Liver (tissue), 9 donors: Measurements from ENCODE around the gene TOP2A. TPM values are rescaled to one million over a fixed set of nuclear protein-coding genes. Genes with fewer than 3 reads are reported as not detected.
"Not testable (repeated sequence)": the region's sequence is repeated elsewhere in the genome, so short reads cannot be mapped to it uniquely, and the experiment has no call there.

Experiments used
- DNase-seq: peaks from one replicate; pipeline ENCODE4 v3.0.0-alpha.2; 2017; ENCODE audit warnings: low spot score
- H3K27ac ChIP-seq, 2 donors: one replicate each; pipeline ENCODE4 v1.7.0; 2013; ENCODE audit warnings: inconsistent platforms in 2 of 2, low read length in 2 of 2, control low read depth in 1 of 2, low read depth in 1 of 2, mild to moderate bottlenecking in 1 of 2
- H3K27me3 ChIP-seq, 4 donors: one replicate each; pipeline versions ENCODE4 v1.6.1 to v1.7.0; 2013; ENCODE audit warnings: low read length in 3 of 4, inconsistent platforms in 1 of 4, mild to moderate bottlenecking in 1 of 4, moderate library complexity in 1 of 4; ENCODE audit not compliant: control insufficient read depth in 4 of 4, insufficient read depth in 4 of 4
- H3K36me3 ChIP-seq, 4 donors: one replicate each; pipeline versions ENCODE4 v1.6.1 to v1.7.0; 2013; ENCODE audit warnings: low read length in 3 of 4, mild to moderate bottlenecking in 3 of 4, low read depth in 1 of 4, moderate library complexity in 1 of 4; ENCODE audit not compliant: control insufficient read depth in 4 of 4, insufficient read depth in 3 of 4
- H3K4me1 ChIP-seq, 4 donors: one replicate each; pipeline versions ENCODE4 v1.6.1 to v1.7.0; 2013; ENCODE audit warnings: low read length in 3 of 4, mild to moderate bottlenecking in 3 of 4, moderate library complexity in 1 of 4; ENCODE audit not compliant: control insufficient read depth in 4 of 4, insufficient read depth in 4 of 4
- H3K4me3 ChIP-seq, 3 donors: one replicate each; pipeline versions ENCODE4 v1.6.1 to v1.7.0; 2013; ENCODE audit warnings: low read length in 3 of 3, control low read depth in 1 of 3, low read depth in 1 of 3, mild to moderate bottlenecking in 1 of 3
- H3K9ac ChIP-seq, 2 donors: one replicate each; pipeline ENCODE4 v1.7.0; 2013; ENCODE audit warnings: low read length in 2 of 2, mild to moderate bottlenecking in 2 of 2, moderate library complexity in 2 of 2, control low read depth in 1 of 2, low read depth in 1 of 2
- H3K9me3 ChIP-seq, 4 donors: one replicate each; pipeline versions ENCODE4 v1.6.1 to v1.7.0; 2013; ENCODE audit warnings: low read length in 3 of 4; ENCODE audit not compliant: control insufficient read depth in 4 of 4
- EGR1 ChIP-seq, 2 donors: IDR thresholded peaks; 2 replicates each; pipeline ENCODE4 v1.6.1; 2016 to 2018; ENCODE audit warnings: antibody characterized with exemption in 2 of 2, low read depth in 2 of 2
- HNF4G ChIP-seq: IDR thresholded peaks from 2 replicates; pipeline ENCODE4 v1.6.1; 2016; ENCODE audit warnings: antibody characterized with exemption
- RAD21 ChIP-seq, 2 donors: IDR thresholded peaks; 2 replicates each; pipeline ENCODE4 v1.6.1; 2016; ENCODE audit warnings: antibody characterized with exemption in 2 of 2, mild to moderate bottlenecking in 2 of 2
- RXRA ChIP-seq, 2 donors: IDR thresholded peaks; 2 replicates each; pipeline ENCODE4 v1.6.1; 2017 to 2018; ENCODE audit warnings: antibody characterized with exemption in 2 of 2, mild to moderate bottlenecking in 1 of 2
- WGBS: extraction: QIAGEN DNeasy Blood & Tissue Kit; methylation state at CpG from one replicate; pipeline ENCODE4 v1.1.7; 2013; 5-methylcytosine and 5-hydroxymethylcytosine counted together
- polyA plus RNA-seq, 2 donors: library from polyadenylated mRNA; stranded (reverse) in 1 of 2; unstranded in 1 of 2; fragments of 200-250 nt in 1 of 2; fragments of >200 nt in 1 of 2; fragmentation: Nextera tagmentation in 1 of 2; extraction: Ambion mirVana in 1 of 2; gene quantifications; one replicate each; pipeline versions ENCODE4 v1.2.1 to v1.2.3, GENCODE V29; 2013 to 2015
- total RNA-seq, 2 donors: library from RNA; depleted of rRNA; stranded (reverse); fragments of >200 nt; gene quantifications; one replicate each; pipeline ENCODE4 v1.2.3, GENCODE V29; 2014
- TF ChIP-seq, protein P1 (sequence below): IDR thresholded peaks from 2 replicates; pipeline ENCODE4 v1.6.1; 2016; ENCODE audit warnings: antibody characterized with exemption
- TF ChIP-seq, protein P2 (sequence below): IDR thresholded peaks from 2 replicates; pipeline ENCODE4 v1.6.1; 2016; ENCODE audit warnings: antibody characterized with exemption
- TF ChIP-seq, protein P3 (sequence below): IDR thresholded peaks from 2 replicates; pipeline ENCODE4 v1.6.1; 2016; ENCODE audit warnings: antibody characterized with exemption
- TF ChIP-seq, protein P4 (sequence below): IDR thresholded peaks from 2 replicates; pipeline ENCODE4 v1.6.1; 2016; ENCODE audit warnings: antibody characterized with exemption, mild to moderate bottlenecking
- donor health status: healthy.
- donor health status: healthy.
- donor health status: healthy.
- donor health status: healthy.
- donor health status: healthy.

TOP2A gene
- total and polyA plus RNA-seq, 4 donors, result 0.08 to 102 (median 3.6) TPM

DNA sequence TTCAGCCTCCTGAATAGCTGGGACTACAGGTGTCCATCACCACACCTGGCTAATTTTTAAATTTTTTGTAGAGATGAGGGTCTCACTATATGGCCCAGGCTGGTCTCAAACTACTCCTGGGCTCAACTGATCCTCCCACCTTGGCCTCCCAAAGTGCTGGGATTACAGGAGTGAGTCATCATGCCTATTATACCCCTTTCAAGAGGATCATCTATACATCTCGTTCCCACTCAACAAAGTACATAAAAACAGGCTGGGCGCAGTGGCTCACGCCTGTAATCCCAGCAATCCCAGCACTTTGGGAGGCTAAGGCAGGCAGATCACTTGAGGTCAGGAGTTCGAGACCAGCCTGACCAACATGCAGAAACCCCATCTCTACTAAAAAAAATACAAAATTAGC, 3.4 kb downstream of the TOP2A start:
- not testable (repeated sequence) for H3K4me3 ChIP-seq, H3K27ac ChIP-seq, H3K27me3 ChIP-seq, H3K36me3 ChIP-seq, DNase-seq, H3K9me3 ChIP-seq, H3K9ac ChIP-seq
- peaks cover 1 to 14% (median 8%) of the 10 kb centered on the region in 4 donors for H3K4me1 ChIP-seq
- 94% methylated on average over 4 of the region's 4 CpGs for WGBS

DNA sequence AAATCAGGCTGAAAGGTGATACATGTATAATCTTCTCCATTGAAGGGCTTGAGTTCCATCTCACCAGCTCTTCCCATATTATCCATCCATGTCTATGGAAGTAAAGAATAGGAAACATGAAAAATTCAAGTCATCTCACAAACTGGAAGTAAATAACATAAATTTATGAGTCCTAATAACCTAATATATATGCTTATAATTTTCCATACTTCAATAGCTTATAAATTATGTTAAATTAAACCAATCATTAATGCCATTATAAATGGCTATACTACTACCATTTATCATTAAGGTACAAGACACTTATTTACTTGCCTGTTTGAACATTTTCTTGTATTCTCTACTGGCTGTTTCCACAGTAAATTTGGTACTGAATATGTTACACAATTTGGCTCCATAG, 4.8 kb downstream of the TOP2A start:
- Histone ChIP-seq H3K4me3 (no peak overlapping the region), H3K9me3 (no peaks in the 10 kb centered on the region), H3K27me3 (no peaks in the 10 kb centered on the region), H3K27ac (no peak overlapping the region), H3K9ac (no peak overlapping the region), H3K4me1 (peaks cover 1 to 8% (median 6%) of the 10 kb centered on the region in 4 donors), H3K36me3 (no peaks in the 10 kb centered on the region)
- no peak for DNase-seq
- TF ChIP-seq, protein P1, sequence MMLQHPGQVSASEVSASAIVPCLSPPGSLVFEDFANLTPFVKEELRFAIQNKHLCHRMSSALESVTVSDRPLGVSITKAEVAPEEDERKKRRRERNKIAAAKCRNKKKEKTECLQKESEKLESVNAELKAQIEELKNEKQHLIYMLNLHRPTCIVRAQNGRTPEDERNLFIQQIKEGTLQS, result no peak
- TF ChIP-seq, protein P2, sequence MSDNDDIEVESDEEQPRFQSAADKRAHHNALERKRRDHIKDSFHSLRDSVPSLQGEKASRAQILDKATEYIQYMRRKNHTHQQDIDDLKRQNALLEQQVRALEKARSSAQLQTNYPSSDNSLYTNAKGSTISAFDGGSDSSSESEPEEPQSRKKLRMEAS, result no peak

DNA sequence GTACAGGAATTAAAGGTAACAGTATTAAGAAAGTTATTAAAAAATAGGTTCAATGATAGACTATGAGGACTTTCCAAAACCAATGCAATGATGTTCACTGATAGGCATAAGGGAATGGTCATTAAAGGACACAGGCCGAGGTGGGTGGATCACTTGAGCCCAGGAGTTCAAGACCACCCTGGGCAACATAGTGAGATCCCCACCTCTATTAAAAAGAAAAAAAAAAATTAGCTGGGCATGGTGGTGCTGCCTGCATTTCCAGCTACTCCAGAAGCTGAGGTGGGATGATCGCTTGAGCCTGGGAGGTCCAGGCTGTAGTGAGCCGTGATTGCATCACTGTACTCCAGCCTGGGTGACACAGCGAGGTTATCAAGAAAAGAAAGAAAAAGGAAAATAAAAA, 5.9 kb downstream of the TOP2A start:
- H3K4me3 ChIP-seq, result no peak overlapping the region
- no peak overlapping the region for H3K9ac ChIP-seq
- no peak overlapping the region for H3K27ac ChIP-seq
- H3K9me3 ChIP-seq, result no peaks in the 10 kb centered on the region
- DNase-seq, result no peak
- TF ChIP-seq, protein P3, sequence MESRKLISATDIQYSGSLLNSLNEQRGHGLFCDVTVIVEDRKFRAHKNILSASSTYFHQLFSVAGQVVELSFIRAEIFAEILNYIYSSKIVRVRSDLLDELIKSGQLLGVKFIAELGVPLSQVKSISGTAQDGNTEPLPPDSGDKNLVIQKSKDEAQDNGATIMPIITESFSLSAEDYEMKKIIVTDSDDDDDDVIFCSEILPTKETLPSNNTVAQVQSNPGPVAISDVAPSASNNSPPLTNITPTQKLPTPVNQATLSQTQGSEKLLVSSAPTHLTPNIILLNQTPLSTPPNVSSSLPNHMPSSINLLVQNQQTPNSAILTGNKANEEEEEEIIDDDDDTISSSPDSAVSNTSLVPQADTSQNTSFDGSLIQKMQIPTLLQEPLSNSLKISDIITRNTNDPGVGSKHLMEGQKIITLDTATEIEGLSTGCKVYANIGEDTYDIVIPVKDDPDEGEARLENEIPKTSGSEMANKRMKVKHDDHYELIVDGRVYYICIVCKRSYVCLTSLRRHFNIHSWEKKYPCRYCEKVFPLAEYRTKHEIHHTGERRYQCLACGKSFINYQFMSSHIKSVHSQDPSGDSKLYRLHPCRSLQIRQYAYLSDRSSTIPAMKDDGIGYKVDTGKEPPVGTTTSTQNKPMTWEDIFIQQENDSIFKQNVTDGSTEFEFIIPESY, result no peak
- no peak for TF ChIP-seq HNF4G
- TF ChIP-seq, protein P4, sequence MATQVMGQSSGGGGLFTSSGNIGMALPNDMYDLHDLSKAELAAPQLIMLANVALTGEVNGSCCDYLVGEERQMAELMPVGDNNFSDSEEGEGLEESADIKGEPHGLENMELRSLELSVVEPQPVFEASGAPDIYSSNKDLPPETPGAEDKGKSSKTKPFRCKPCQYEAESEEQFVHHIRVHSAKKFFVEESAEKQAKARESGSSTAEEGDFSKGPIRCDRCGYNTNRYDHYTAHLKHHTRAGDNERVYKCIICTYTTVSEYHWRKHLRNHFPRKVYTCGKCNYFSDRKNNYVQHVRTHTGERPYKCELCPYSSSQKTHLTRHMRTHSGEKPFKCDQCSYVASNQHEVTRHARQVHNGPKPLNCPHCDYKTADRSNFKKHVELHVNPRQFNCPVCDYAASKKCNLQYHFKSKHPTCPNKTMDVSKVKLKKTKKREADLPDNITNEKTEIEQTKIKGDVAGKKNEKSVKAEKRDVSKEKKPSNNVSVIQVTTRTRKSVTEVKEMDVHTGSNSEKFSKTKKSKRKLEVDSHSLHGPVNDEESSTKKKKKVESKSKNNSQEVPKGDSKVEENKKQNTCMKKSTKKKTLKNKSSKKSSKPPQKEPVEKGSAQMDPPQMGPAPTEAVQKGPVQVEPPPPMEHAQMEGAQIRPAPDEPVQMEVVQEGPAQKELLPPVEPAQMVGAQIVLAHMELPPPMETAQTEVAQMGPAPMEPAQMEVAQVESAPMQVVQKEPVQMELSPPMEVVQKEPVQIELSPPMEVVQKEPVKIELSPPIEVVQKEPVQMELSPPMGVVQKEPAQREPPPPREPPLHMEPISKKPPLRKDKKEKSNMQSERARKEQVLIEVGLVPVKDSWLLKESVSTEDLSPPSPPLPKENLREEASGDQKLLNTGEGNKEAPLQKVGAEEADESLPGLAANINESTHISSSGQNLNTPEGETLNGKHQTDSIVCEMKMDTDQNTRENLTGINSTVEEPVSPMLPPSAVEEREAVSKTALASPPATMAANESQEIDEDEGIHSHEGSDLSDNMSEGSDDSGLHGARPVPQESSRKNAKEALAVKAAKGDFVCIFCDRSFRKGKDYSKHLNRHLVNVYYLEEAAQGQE, result no peak
- no peaks in the 10 kb centered on the region for H3K36me3 ChIP-seq
- H3K4me1 ChIP-seq, result no peaks in the 10 kb centered on the region
- WGBS, result 97% methylated on average over 4 of the region's 4 CpGs
- H3K27me3 ChIP-seq, result no peaks in the 10 kb centered on the region

DNA sequence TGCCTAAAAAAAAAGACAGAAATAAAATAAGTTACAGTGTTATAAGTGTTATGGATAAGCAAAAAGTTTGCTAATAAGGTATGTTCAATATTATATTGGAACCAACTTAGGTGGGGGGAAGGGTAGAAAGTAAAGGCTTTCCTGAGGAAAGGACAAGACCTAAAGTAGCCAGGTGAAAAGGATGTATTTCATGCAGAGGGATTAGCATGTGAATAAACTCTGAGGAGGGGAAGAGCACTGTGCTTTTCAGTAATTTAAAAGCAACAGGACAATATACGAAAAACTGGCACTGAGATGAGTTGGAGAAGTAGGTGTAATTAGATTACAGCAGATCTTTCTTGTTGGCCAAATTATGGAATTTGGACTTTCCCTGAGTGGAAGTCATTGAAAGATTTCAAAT, 7.6 kb downstream of the TOP2A start:
- Histone ChIP-seq H3K9ac (no peak overlapping the region), H3K27ac (no peak overlapping the region), H3K27me3 (no peaks in the 10 kb centered on the region), H3K4me3 (no peak overlapping the region), H3K36me3 (no peaks in the 10 kb centered on the region), H3K9me3 (no peaks in the 10 kb centered on the region), H3K4me1 (no peaks in the 10 kb centered on the region)
- 78% methylated on average over 1 of the region's 1 CpG for WGBS
- TF ChIP-seq RAD21 (IDR thresholded peaks at IDR 0.05), result no peak
- TF ChIP-seq EGR1 (IDR thresholded peaks at IDR 0.05; ENCODE audit: low read depth in 2 of 2), result no peak
- TF ChIP-seq RXRA (IDR thresholded peaks at IDR 0.05), result no peak
- TF ChIP-seq, protein P2, result no peak
- no peak for DNase-seq

DNA sequence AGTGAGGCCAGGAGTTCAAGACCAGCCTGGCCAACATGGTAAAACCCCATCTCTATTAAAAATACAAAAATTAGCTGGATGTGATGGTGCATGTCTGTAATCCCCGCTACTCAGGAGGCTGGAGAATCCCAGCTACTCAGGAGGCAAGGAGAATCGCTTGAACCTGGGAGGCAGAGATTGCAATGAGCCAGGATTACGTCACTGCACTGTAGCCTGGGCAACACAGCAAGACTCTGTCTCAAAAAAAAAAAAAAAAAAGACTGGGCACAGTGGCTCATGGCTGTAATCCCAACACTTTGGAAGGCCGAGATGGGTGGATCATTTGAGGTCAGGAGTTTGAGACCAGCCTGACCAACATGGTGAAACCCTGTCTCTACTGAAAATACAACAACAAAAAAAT, 8.2 kb downstream of the TOP2A start:
- not testable (repeated sequence) for H3K4me3 ChIP-seq, DNase-seq, H3K27me3 ChIP-seq, H3K4me1 ChIP-seq, H3K9ac ChIP-seq, H3K9me3 ChIP-seq, H3K27ac ChIP-seq, H3K36me3 ChIP-seq
- 95% methylated on average over 4 of the region's 4 CpGs for WGBS
